ENCODE results near the gene CPA3.

DNA sequence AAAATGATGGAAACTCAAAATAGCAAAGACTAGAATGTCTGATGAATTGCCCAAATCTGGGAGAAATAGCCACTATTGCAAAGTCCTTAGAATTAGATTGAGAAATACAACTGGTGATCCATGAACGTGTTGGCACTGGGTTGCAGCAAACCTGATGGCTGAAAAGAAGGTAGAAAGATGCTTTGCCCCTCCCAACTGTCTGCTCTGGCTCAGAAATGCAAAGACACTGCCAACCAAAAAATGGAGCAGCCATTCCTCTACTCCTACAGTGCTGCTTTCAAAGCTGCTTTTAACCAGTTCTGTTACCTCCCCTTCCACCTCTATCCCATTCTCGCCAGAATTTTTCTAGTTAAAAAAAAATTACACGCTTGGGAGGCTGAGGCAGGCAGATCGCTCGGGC, 60.7 kb downstream of the CPA3 start:
- TF ChIP-seq EZH2phosphoT487 (IDR thresholded peaks at IDR 0.05; ENCODE audit: insufficient read depth, low read depth) (no peak), EZH2 (IDR thresholded peaks at IDR 0.05; ENCODE audit: insufficient read depth, poor library complexity, severe bottlenecking) (no peak)

Data from GM23248 (cell line).